Measurements from ENCODE around the gene CCR5AS.
"Not testable (repeated sequence)": the region's sequence is repeated elsewhere in the genome, so short reads cannot be mapped to it uniquely, and the experiment has no call there.

The CCR5AS gene

DNA sequence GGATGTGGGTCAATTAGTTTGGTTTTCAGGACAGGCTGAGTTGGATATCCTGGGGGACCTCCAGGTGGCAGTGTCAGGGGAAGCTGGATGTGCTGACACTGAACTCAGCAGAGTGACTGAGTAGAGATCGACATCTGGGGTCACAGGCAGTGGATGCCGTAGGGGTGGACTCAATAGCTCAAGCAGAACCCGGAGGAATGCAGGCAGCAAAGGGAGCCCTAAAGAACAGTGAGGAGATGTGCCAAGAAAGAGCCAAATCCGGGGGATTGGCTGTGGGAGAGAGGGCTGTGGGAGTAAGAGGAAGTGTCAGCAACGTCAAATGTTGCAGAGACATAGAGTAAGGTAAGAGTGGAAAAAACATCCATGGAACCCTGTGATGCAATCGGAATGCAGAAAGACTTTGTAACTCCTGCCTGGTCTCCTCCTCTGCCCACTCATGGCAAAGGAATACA is 11.6 kb downstream of the CCR5AS start:
- Histone ChIP-seq H2AFZ (ENCODE audit: low read depth) (no peak overlapping the region), H3K27me3 (ENCODE audit: insufficient read depth, low read depth) (no peaks in the 10 kb centered on the region), H3K4me3 (IDR thresholded peaks at IDR 0.05; ENCODE audit: insufficient read depth, low read depth, low read length) (no peak overlapping the region), H3K79me2 (ENCODE audit: insufficient read depth, low read depth) (no peaks in the 10 kb centered on the region), H3K9ac (no peak overlapping the region), H3K36me3 (ENCODE audit: insufficient read depth) (no peaks in the 10 kb centered on the region), H4K20me1 (ENCODE audit: insufficient read depth) (no peaks in the 10 kb centered on the region), H3K4me2 (no peak overlapping the region), H3K4me1 (ENCODE audit: low read depth, poor library complexity, severe bottlenecking) (peaks cover 15% of the 10 kb centered on the region), H3K27ac (no peak overlapping the region)
- TF ChIP-seq CTCF (conservative IDR thresholded peaks at IDR 0.05; ENCODE audit: low read depth, low read length) = no peak

DNA sequence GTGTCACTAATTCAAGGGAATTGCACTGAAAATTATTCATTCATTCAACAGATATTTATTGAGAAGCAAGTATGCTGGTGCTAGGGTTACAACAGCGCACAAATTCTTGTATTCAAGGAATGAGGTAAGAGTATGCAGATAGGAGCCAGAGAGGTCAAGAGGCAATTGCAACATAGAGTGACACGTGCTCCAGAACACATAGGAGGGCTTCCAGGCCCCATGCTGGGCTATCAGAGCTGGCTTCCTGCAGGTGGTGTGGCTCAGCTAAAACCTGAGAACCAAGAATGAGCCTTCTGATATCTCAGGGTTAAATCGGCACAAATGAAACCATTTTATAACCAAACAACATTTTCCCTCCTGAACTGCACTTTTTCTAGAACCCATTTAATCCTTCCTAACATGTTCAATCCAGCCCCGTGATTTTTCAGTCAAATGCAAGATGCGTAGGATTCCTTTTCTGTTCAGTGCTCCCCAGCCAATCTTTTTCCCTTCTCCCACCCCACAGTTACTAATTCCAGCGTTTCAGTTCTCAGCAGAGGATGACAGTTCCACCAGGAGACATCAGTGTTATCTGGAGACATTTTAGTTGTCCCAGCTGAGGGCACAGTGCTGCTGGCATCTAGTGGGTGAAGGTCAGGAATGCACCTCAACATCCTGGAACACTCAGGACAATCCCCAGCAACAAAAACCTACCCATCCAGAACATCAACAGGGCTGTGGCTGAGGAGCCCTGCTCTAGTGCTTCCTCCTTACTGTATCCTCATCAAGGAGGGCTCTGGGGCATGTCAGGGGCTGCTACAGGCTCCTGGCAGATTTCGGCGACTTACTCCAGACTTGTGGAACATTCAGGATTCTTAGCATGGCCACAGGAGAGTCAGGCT is 13.1 kb downstream of the CCR5AS start:
- Histone ChIP-seq H3K79me2 (ENCODE audit: insufficient read depth, low read depth) (no peaks in the 10 kb centered on the region), H3K27me3 (ENCODE audit: insufficient read depth, low read depth) (no peaks in the 10 kb centered on the region), H2AFZ (ENCODE audit: low read depth) (peak overlapping the region; percentile 22; the same call in 1 of the 2 replicates), H3K36me3 (ENCODE audit: insufficient read depth) (no peaks in the 10 kb centered on the region), H3K9ac (no peak overlapping the region), H3K4me1 (ENCODE audit: low read depth, poor library complexity, severe bottlenecking) (peaks cover 15% of the 10 kb centered on the region), H3K4me2 (peak overlapping the region; percentile 29; the same call in 1 of the 2 replicates), H3K4me3 (IDR thresholded peaks at IDR 0.05; ENCODE audit: insufficient read depth, low read depth, low read length) (no peak overlapping the region), H4K20me1 (ENCODE audit: insufficient read depth) (no peaks in the 10 kb centered on the region), H3K27ac (no peak overlapping the region)
- TF ChIP-seq CTCF (conservative IDR thresholded peaks at IDR 0.05; ENCODE audit: low read depth, low read length) = no peak

- no peak overlapping the region for H3K4me3 ChIP-seq (IDR thresholded peaks at IDR 0.05; ENCODE audit: insufficient read depth, low read depth, low read length)
- H4K20me1 ChIP-seq (ENCODE audit: insufficient read depth) = no peaks in the 10 kb centered on the region
- H3K4me2 ChIP-seq = peak overlapping the region; percentile 29; the same call in 1 of the 2 replicates
- no peaks in the 10 kb centered on the region for H3K36me3 ChIP-seq (ENCODE audit: insufficient read depth)
- no peak overlapping the region for H2AFZ ChIP-seq (ENCODE audit: low read depth)
- H3K79me2 ChIP-seq (ENCODE audit: insufficient read depth, low read depth) = no peaks in the 10 kb centered on the region
- no peak overlapping the region for H3K27ac ChIP-seq
- no peak overlapping the region for H3K9ac ChIP-seq
- no peak for TF ChIP-seq CTCF (conservative IDR thresholded peaks at IDR 0.05; ENCODE audit: low read depth, low read length)
- H3K4me1 ChIP-seq (ENCODE audit: low read depth, poor library complexity, severe bottlenecking) = peaks cover 15% of the 10 kb centered on the region
- no peaks in the 10 kb centered on the region for H3K27me3 ChIP-seq (ENCODE audit: insufficient read depth, low read depth)
Observed at GRCh38 chr3:46393011-46393410, 13.9 kb downstream of the CCR5AS start.

- peaks cover 15% of the 10 kb centered on the region for H3K4me1 ChIP-seq (ENCODE audit: low read depth, poor library complexity, severe bottlenecking)
- H3K4me2 ChIP-seq; H3K36me3 ChIP-seq (ENCODE audit: insufficient read depth); H4K20me1 ChIP-seq (ENCODE audit: insufficient read depth); H3K4me3 ChIP-seq (IDR thresholded peaks at IDR 0.05; ENCODE audit: insufficient read depth, low read depth, low read length); H3K79me2 ChIP-seq (ENCODE audit: insufficient read depth, low read depth); H2AFZ ChIP-seq (ENCODE audit: low read depth); H3K9ac ChIP-seq; H3K27ac ChIP-seq; H3K27me3 ChIP-seq (ENCODE audit: insufficient read depth, low read depth): not testable (repeated sequence)
Observed at GRCh38 chr3:46391526-46391925, 15.3 kb downstream of the CCR5AS start.

- Histone ChIP-seq H3K27me3 (ENCODE audit: insufficient read depth, low read depth) (no peaks in the 10 kb centered on the region), H3K4me1 (ENCODE audit: low read depth, poor library complexity, severe bottlenecking) (peaks cover 15% of the 10 kb centered on the region), H2AFZ (ENCODE audit: low read depth) (no peak overlapping the region), H4K20me1 (ENCODE audit: insufficient read depth) (no peaks in the 10 kb centered on the region), H3K4me2 (no peak overlapping the region), H3K4me3 (IDR thresholded peaks at IDR 0.05; ENCODE audit: insufficient read depth, low read depth, low read length) (no peak overlapping the region), H3K27ac (no peak overlapping the region), H3K36me3 (ENCODE audit: insufficient read depth) (no peaks in the 10 kb centered on the region), H3K79me2 (ENCODE audit: insufficient read depth, low read depth) (no peaks in the 10 kb centered on the region), H3K9ac (no peak overlapping the region)
- no peak for TF ChIP-seq CTCF (conservative IDR thresholded peaks at IDR 0.05; ENCODE audit: low read depth, low read length)
Observed at GRCh38 chr3:46389306-46389705, 17.6 kb downstream of the CCR5AS start.

DNA sequence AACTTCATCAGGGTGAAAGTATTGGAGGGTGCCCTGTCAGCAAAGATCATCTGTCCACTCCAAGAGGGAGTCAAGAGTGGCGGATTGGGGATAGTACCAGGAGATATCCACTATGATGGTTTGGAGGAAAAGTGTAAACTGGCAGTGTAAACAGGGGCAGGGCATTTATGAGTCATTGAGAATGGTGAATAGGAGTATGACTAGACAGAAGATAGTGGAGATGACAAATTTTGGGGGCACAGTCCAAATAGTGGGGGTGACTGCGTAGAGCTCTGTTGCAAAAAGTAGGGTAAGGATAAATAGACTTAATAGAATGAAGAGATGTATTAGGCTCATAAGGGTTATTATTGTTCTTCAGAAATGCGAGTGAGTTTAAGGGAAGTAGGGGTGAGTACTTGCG is 18.0 kb downstream of the CCR5AS start:
- not testable (repeated sequence) for H3K9ac ChIP-seq; H3K4me2 ChIP-seq; H4K20me1 ChIP-seq (ENCODE audit: insufficient read depth); H3K27me3 ChIP-seq (ENCODE audit: insufficient read depth, low read depth); H3K36me3 ChIP-seq (ENCODE audit: insufficient read depth); H3K4me3 ChIP-seq (IDR thresholded peaks at IDR 0.05; ENCODE audit: insufficient read depth, low read depth, low read length); H3K27ac ChIP-seq; H3K79me2 ChIP-seq (ENCODE audit: insufficient read depth, low read depth); H2AFZ ChIP-seq (ENCODE audit: low read depth)
- peaks cover 12% of the 10 kb centered on the region for H3K4me1 ChIP-seq (ENCODE audit: low read depth, poor library complexity, severe bottlenecking)
